GM21786 (cell line): ENCODE results near the gene CLDN2.
"Not testable (repeated sequence)": the region's sequence is repeated elsewhere in the genome, so short reads cannot be mapped to it uniquely, and the experiment has no call there.

Source experiments
- ATAC-seq: cut with Tn5 transposase; IDR thresholded peaks from one replicate; pipeline ENCODE4 v1.9.1; 2021; ENCODE audit not compliant: unreplicated experiment

Gene CLDN2

GRCh38 chrX:106955004-106955772 lies 35.0 kb downstream of the CLDN2 start:
- ATAC-seq, result no peak

- no peak for ATAC-seq
These were observed 37.7 kb downstream of the CLDN2 start for GRCh38 chrX:106957856-106958255.

GRCh38 chrX:106959901-106960300 lies 39.7 kb downstream of the CLDN2 start:
- no peak for ATAC-seq

- no peak for ATAC-seq
These were observed 42.9 kb downstream of the CLDN2 start for GRCh38 chrX:106963111-106963510.

- ATAC-seq, result no peak
These were observed 44.1 kb downstream of the CLDN2 start for GRCh38 chrX:106964290-106964689.

GRCh38 chrX:106966547-106966946 lies 46.3 kb downstream of the CLDN2 start:
- not testable (repeated sequence) for ATAC-seq

- no peak for ATAC-seq
These were observed 52.7 kb downstream of the CLDN2 start for GRCh38 chrX:106972896-106973295.

- no peak for ATAC-seq
These were observed 53.4 kb downstream of the CLDN2 start for GRCh38 chrX:106973433-106974149.

- no peak for ATAC-seq
These were observed 56.2 kb downstream of the CLDN2 start for GRCh38 chrX:106976416-106976815.
